ENCODE data around the gene WDPCP. TPM values are rescaled to one million over a fixed set of nuclear protein-coding genes. Genes with fewer than 3 reads are reported as not detected.

WDPCP gene
- total and polyA plus RNA-seq, 2 donors from 2014 or later: 2.7 to 15.1 TPM

- Histone ChIP-seq H3K4me1 (ENCODE audit: control insufficient read depth in 2 of 3, insufficient read depth in 2 of 3, low read depth in 1 of 3, low read length in 3 of 3) (no peaks in the 10 kb centered on the region), H3K27me3 (ENCODE audit: control insufficient read depth, insufficient read depth, low read length) (no peaks in the 10 kb centered on the region), H3K36me3 (ENCODE audit: control insufficient read depth in 2 of 3, insufficient read depth in 3 of 3, low read length in 3 of 3) (no peaks in the 10 kb centered on the region), H3K9me3 (ENCODE audit: control insufficient read depth in 2 of 3, insufficient read depth in 1 of 3, low read length in 3 of 3) (no peaks in the 10 kb centered on the region), H3K27ac (ENCODE audit: low read depth in 2 of 2, low read length in 2 of 2) (no peak overlapping the region), H3K9ac (ENCODE audit: low read length in 3 of 3) (no peak overlapping the region), H3K4me3 (ENCODE audit: low read length in 3 of 3) (no peak overlapping the region)
- DNase-seq (no peak), FAIRE-seq (no peak)
- intact Hi-C loops (cut with DNase I): no loop called here
- peak; percentile 36 for TF ChIP-seq CTCF (IDR thresholded peaks at IDR 0.05; ENCODE audit: borderline replicate concordance, extremely low read depth, insufficient read depth)
These were observed 399.3 kb downstream of the WDPCP start for GRCh38 chr2:63189026-63189425.

- DNase-seq: no peak
These were observed 401.9 kb downstream of the WDPCP start for GRCh38 chr2:63186331-63186730.

GRCh38 chr2:63163161-63163820 lies 425.0 kb downstream of the WDPCP start:
- intact Hi-C loops (cut with DNase I): no loop called here

More at GRCh38 chr2:63186331-63186730, 401.9 kb downstream of the WDPCP start:
- Histone ChIP-seq H3K9ac (ENCODE audit: low read length in 3 of 3) (no peak overlapping the region), H3K9me3 (ENCODE audit: control insufficient read depth in 2 of 3, insufficient read depth in 1 of 3, low read length in 3 of 3) (no peaks in the 10 kb centered on the region), H3K4me3 (ENCODE audit: low read length in 3 of 3) (no peak overlapping the region), H3K4me1 (ENCODE audit: control insufficient read depth in 2 of 3, insufficient read depth in 2 of 3, low read depth in 1 of 3, low read length in 3 of 3) (no peaks in the 10 kb centered on the region), H3K27me3 (ENCODE audit: control insufficient read depth, insufficient read depth, low read length) (no peaks in the 10 kb centered on the region), H3K27ac (ENCODE audit: low read depth in 2 of 2, low read length in 2 of 2) (no peak overlapping the region), H3K36me3 (ENCODE audit: control insufficient read depth in 2 of 3, insufficient read depth in 3 of 3, low read length in 3 of 3) (no peaks in the 10 kb centered on the region)
- TF ChIP-seq CTCF (IDR thresholded peaks at IDR 0.05; ENCODE audit: borderline replicate concordance, extremely low read depth, insufficient read depth): no peak
- intact Hi-C loops (cut with DNase I): no loop called here
- no peak for FAIRE-seq

More at GRCh38 chr2:63163161-63163820, 425.0 kb downstream of the WDPCP start:
- DNase-seq: no peak
- FAIRE-seq: no peak
- Histone ChIP-seq H3K27ac (ENCODE audit: low read depth in 2 of 2, low read length in 2 of 2) (no peak overlapping the region), H3K27me3 (ENCODE audit: control insufficient read depth, insufficient read depth, low read length) (no peaks in the 10 kb centered on the region), H3K36me3 (ENCODE audit: control insufficient read depth in 2 of 3, insufficient read depth in 3 of 3, low read length in 3 of 3) (no peaks in the 10 kb centered on the region), H3K4me1 (ENCODE audit: control insufficient read depth in 2 of 3, insufficient read depth in 2 of 3, low read depth in 1 of 3, low read length in 3 of 3) (no peaks in the 10 kb centered on the region), H3K9me3 (ENCODE audit: control insufficient read depth in 2 of 3, insufficient read depth in 1 of 3, low read length in 3 of 3) (no peaks in the 10 kb centered on the region), H3K9ac (ENCODE audit: low read length in 3 of 3) (no peak overlapping the region), H3K4me3 (ENCODE audit: low read length in 3 of 3) (no peak overlapping the region)
- TF ChIP-seq CTCF (IDR thresholded peaks at IDR 0.05; ENCODE audit: borderline replicate concordance, extremely low read depth, insufficient read depth): no peak
